HepG2 (cell line): ENCODE measurements around the gene TMEM217.

ENCODE experiments used
- EP300 ChIP-seq, 3 experiments: sonication (generic) in 1 of 3; formaldehyde crosslinking in 1 of 3; IDR thresholded peaks; 2 replicates each; pipeline versions ENCODE4 v1.5.1 to v1.6.1; 2011 to 2020; ENCODE audit warnings: low read depth in 2 of 3, low read length in 2 of 3, borderline replicate concordance in 1 of 3, improper control_type of control experiment in 1 of 3, mild to moderate bottlenecking in 1 of 3, missing genetic modification reagents in 1 of 3, moderate library complexity in 1 of 3
- NKX3-1 ChIP-seq: sonication (generic); formaldehyde crosslinking; IDR thresholded peaks from 2 replicates; pipeline ENCODE4 v1.5.0; 2020; ENCODE audit warnings: missing genetic modification reagents
- PHF8 ChIP-seq: sonication (generic); formaldehyde crosslinking; IDR thresholded peaks from 2 replicates; pipeline ENCODE4 v1.5.0; 2020; ENCODE audit warnings: missing genetic modification reagents
- ZNF777 ChIP-seq: sonication (generic); formaldehyde crosslinking; IDR thresholded peaks from 2 replicates; pipeline ENCODE4 v1.4.0; 2020; ENCODE audit warnings: missing genetic modification reagents

DNA sequence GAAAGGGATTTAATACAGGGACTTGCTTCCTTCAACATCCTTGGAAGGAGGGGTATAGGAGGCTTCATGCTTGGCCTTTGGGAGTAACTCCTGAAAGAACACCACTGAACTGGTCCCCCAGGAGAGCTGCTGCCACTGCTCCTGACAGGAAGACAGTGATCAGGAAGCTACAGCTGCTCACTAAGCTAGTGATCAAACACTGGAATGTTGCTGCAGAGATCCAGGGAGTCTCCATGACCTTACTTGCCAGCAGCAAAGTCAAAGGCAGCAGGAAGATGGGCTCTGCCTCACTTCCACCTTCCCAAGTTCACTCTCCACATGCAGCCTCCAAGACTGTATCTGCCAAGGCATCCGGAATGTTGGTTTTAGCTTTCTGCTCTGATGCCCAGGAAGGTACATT is 56.2 kb downstream of the TMEM217 start:
- no peak for TF ChIP-seq ZNF777 (CRISPR knock-in tag)
- no peak for TF ChIP-seq PHF8
- TF ChIP-seq NKX3-1: no peak
- TF ChIP-seq EP300 (IDR thresholded peaks at IDR 0.05; ENCODE audit: low read depth in 2 of 2, low read length in 2 of 2): no peak
- TF ChIP-seq EP300 (CRISPR knock-in tag; IDR thresholded peaks at IDR 0.05; ENCODE audit: borderline replicate concordance): no peak
